ENCODE data around the gene SPINT4. TPM values are rescaled to one million over a fixed set of nuclear protein-coding genes. Genes with fewer than 3 reads are reported as not detected.

The SPINT4 gene
- total RNA-seq, 1 experiment from 2014 or later = not detected

- H3K27me3 Mint-ChIP-seq (ENCODE audit: insufficient read depth, unreplicated experiment) = peaks cover 9% of the 10 kb centered on the region
- ChIA-PET CTCF (no interaction called here), POLR2A (interaction anchor here (0.6 kb wide), 1 partner anchor 598 kb away, joined by 3 read pairs; no protein-coding TSS in a partner anchor)
- no peak overlapping the region for H3K4me3 Mint-ChIP-seq (ENCODE audit: unreplicated experiment)
- no peaks in the 10 kb centered on the region for H3K9me3 Mint-ChIP-seq (ENCODE audit: unreplicated experiment)
- no peaks in the 10 kb centered on the region; the same call in 1 of the 2 replicates for H3K27me3 ChIP-seq (replicated peaks; ENCODE audit: control insufficient read depth, insufficient read depth, low read length)
- no peaks in the 10 kb centered on the region for H3K9me3 ChIP-seq
- no peaks in the 10 kb centered on the region for H3K36me3 ChIP-seq (ENCODE audit: control insufficient read depth, insufficient read depth, low read length)
- H3K36me3 Mint-ChIP-seq (ENCODE audit: insufficient read depth, unreplicated experiment) = no peaks in the 10 kb centered on the region
- peaks cover under 1% of the 10 kb centered on the region for H3K4me1 ChIP-seq
- no peak for TF ChIP-seq CTCF (IDR thresholded peaks at IDR 0.05; ENCODE audit: insufficient read depth in 1 of 2, low read depth in 1 of 2, low read length in 1 of 2, severe bottlenecking in 1 of 2, unreplicated experiment in 1 of 2)
- no peak for DNase-seq
- BruUV-seq (replicated peaks) = no TSS peak
- no peaks in the 10 kb centered on the region for H3K4me1 Mint-ChIP-seq (ENCODE audit: low read depth, unreplicated experiment)
- no peak overlapping the region for H3K4me3 ChIP-seq (ENCODE audit: low read depth, low read length)
- H3K27ac Mint-ChIP-seq (ENCODE audit: unreplicated experiment) = no peak overlapping the region
- intact Hi-C loops (cut with micrococcal nuclease; ENCODE audit: unreplicated experiment) = no loop called here
These were observed 43.2 kb downstream of the SPINT4 start for GRCh38 chr20:45765307-45765875.

- DNase-seq = no peak
- Histone ChIP-seq H3K9me3 (no peaks in the 10 kb centered on the region), H3K4me3 (ENCODE audit: low read depth, low read length) (no peak overlapping the region), H3K36me3 (ENCODE audit: control insufficient read depth, insufficient read depth, low read length) (no peaks in the 10 kb centered on the region), H3K4me1 (peaks cover 6% of the 10 kb centered on the region), H3K27me3 (replicated peaks; ENCODE audit: control insufficient read depth, insufficient read depth, low read length) (no peaks in the 10 kb centered on the region; the same call in 1 of the 2 replicates)
- no peaks in the 10 kb centered on the region for H3K36me3 Mint-ChIP-seq (ENCODE audit: insufficient read depth, unreplicated experiment)
- H3K9me3 Mint-ChIP-seq (ENCODE audit: unreplicated experiment) = no peaks in the 10 kb centered on the region
- H3K27me3 Mint-ChIP-seq (ENCODE audit: insufficient read depth, unreplicated experiment) = peaks cover 6% of the 10 kb centered on the region
- no peak for TF ChIP-seq CTCF (IDR thresholded peaks at IDR 0.05; ENCODE audit: insufficient read depth in 1 of 2, low read depth in 1 of 2, low read length in 1 of 2, severe bottlenecking in 1 of 2, unreplicated experiment in 1 of 2)
- H3K4me1 Mint-ChIP-seq (ENCODE audit: low read depth, unreplicated experiment) = peaks cover 4% of the 10 kb centered on the region
- ChIA-PET POLR2A (no interaction called here), CTCF (no interaction called here)
- intact Hi-C loops (cut with micrococcal nuclease; ENCODE audit: unreplicated experiment) = no loop called here
- H3K4me3 Mint-ChIP-seq (ENCODE audit: unreplicated experiment) = no peak overlapping the region
- no peak overlapping the region for H3K27ac Mint-ChIP-seq (ENCODE audit: unreplicated experiment)
- no TSS peak for BruUV-seq (replicated peaks)
These were observed 43.8 kb downstream of the SPINT4 start for GRCh38 chr20:45765980-45766379.

- Mint-ChIP-seq H3K27me3 (ENCODE audit: insufficient read depth, unreplicated experiment) (peaks cover 2% of the 10 kb centered on the region), H3K9me3 (ENCODE audit: unreplicated experiment) (no peaks in the 10 kb centered on the region), H3K27ac (ENCODE audit: unreplicated experiment) (no peak overlapping the region), H3K4me1 (ENCODE audit: low read depth, unreplicated experiment) (peaks cover 10% of the 10 kb centered on the region), H3K4me3 (ENCODE audit: unreplicated experiment) (no peak overlapping the region), H3K36me3 (ENCODE audit: insufficient read depth, unreplicated experiment) (no peaks in the 10 kb centered on the region)
- intact Hi-C loops (cut with micrococcal nuclease; ENCODE audit: unreplicated experiment) = no loop called here
- H3K4me1 ChIP-seq = peaks cover 11% of the 10 kb centered on the region
- no peaks in the 10 kb centered on the region; the same call in 1 of the 2 replicates for H3K27me3 ChIP-seq (replicated peaks; ENCODE audit: control insufficient read depth, insufficient read depth, low read length)
- DNase-seq = no peak
- H3K9me3 ChIP-seq = no peaks in the 10 kb centered on the region
- BruUV-seq (replicated peaks) = no TSS peak
- TF ChIP-seq CTCF (IDR thresholded peaks at IDR 0.05; ENCODE audit: insufficient read depth in 1 of 2, low read depth in 1 of 2, low read length in 1 of 2, severe bottlenecking in 1 of 2, unreplicated experiment in 1 of 2) = no peak
- ChIA-PET CTCF (no interaction called here), POLR2A (no interaction called here)
- H3K36me3 ChIP-seq (ENCODE audit: control insufficient read depth, insufficient read depth, low read length) = no peaks in the 10 kb centered on the region
- H3K4me3 ChIP-seq (ENCODE audit: low read depth, low read length) = no peak overlapping the region
These were observed 46.3 kb downstream of the SPINT4 start for GRCh38 chr20:45768479-45768878.
